Osteoblast (primary cell): ENCODE results near the gene PLCB2. TPM values are rescaled to one million over a fixed set of nuclear protein-coding genes. Genes with fewer than 3 reads are reported as not detected.

Experiments used
- DNase-seq: peaks from one replicate; pipeline ENCODE4 v3.0.0; 2011; ENCODE audit warnings: low spot score, mixed read lengths; ENCODE audit not compliant: insufficient read length; ENCODE audit errors: missing footprints
- H2AFZ ChIP-seq: 2 replicates; pipeline ENCODE4 v1.6.0; 2011; ENCODE audit warnings: mild to moderate bottlenecking, low read length
- H3K27ac ChIP-seq: 2 replicates; pipeline ENCODE4 v1.5.1; 2011; ENCODE audit warnings: mild to moderate bottlenecking, low read depth, low read length, moderate library complexity
- H3K27me3 ChIP-seq: 2 replicates; pipeline ENCODE4 v1.6.0; 2012; ENCODE audit warnings: mild to moderate bottlenecking, control low read depth, inconsistent platforms, low read length, moderate library complexity; ENCODE audit not compliant: insufficient read depth
- H3K36me3 ChIP-seq: 2 replicates; pipeline ENCODE4 v1.5.1; 2011; ENCODE audit warnings: mild to moderate bottlenecking, low read length, control low read depth, moderate library complexity; ENCODE audit not compliant: insufficient read depth
- H3K4me1 ChIP-seq: 2 replicates; pipeline ENCODE4 v1.5.1; 2011; ENCODE audit warnings: mild to moderate bottlenecking, low read length, control low read depth, moderate library complexity; ENCODE audit not compliant: insufficient read depth
- H3K4me2 ChIP-seq: 2 replicates; pipeline ENCODE4 v1.6.0; 2011; ENCODE audit warnings: mild to moderate bottlenecking, low read length; ENCODE audit not compliant: insufficient read depth
- H3K4me3 ChIP-seq: fragments of 200-600 bp; sonication (generic); 3 replicates; pipeline ENCODE4 v1.5.1; 2012; ENCODE audit warnings: mild to moderate bottlenecking, low read length, inconsistent platforms; ENCODE audit not compliant: insufficient read depth
- H3K79me2 ChIP-seq: 2 replicates; pipeline ENCODE4 v1.6.0; 2012; ENCODE audit warnings: mild to moderate bottlenecking, low read length, control low read depth, inconsistent platforms; ENCODE audit not compliant: insufficient read depth
- H3K9me3 ChIP-seq: 2 replicates; pipeline ENCODE4 v1.5.1; 2011; ENCODE audit warnings: low read depth, low read length, control low read depth
- H4K20me1 ChIP-seq: 2 replicates; pipeline ENCODE4 v1.6.0; 2012; ENCODE audit warnings: mild to moderate bottlenecking, low read length, control low read depth; ENCODE audit not compliant: insufficient read depth
- total RNA-seq: library from RNA; depleted of rRNA; stranded (reverse); fragments of >200 nt; gene quantifications from 2 replicates; pipeline ENCODE4 v1.2.3, GENCODE V29; 2012
- TF ChIP-seq, protein P1 (sequence below): IDR thresholded peaks from 2 replicates; pipeline ENCODE4 v1.5.1; 2011; ENCODE audit warnings: mild to moderate bottlenecking, low read depth, low read length, moderate library complexity; ENCODE audit errors: extremely low read depth

The PLCB2 gene
- total RNA-seq, 1 donor = under 0.01 TPM

DNA sequence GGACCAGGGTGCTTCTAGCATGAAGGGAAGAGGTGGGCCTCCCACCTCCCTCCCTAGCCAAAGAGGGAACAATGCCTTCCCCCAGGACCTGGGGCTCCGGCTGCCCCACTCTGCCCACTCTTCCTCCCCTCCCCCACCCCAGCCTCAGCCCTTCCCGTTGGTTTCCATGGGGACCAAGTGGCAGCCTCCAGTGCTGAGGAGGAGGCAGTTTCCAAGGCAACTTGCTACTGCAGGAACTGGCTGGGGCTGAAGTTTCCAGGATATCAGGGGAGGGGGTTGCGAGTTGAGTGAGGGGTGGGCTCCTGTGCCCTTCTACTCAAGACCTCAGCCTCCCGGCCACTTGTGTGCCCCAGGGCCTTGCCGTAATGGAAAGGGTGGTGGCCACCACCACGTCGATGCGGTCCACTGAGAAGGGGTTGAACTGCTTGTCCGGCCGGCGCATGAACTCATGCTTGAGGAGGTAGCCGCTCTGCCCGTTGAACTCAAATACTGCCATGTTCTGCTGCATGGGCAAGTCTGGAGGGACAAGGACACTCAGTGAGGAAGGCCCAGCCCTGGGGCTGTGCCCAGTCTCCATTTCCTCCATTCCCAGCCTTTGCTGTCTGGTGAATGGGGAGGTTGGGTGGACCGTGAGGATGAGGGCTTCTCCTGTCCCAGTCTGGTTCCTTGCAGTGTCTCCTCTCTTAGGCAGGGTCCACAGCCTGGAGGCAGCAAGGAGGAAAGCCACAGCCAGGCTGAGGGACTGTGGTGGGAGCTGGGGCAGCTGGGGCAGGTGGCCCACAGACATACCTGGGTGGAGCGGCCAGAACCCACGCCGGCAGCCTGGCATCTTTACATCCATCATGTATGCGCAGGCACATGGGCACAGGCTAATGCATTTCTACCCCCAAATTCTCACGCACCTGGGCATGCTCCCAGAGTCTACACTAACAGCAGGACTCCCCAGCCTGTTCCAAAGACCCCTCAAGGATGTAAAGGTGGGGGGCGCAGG is 13.5 kb downstream of the PLCB2 start:
- no peaks in the 10 kb centered on the region for H4K20me1 ChIP-seq
- H2AFZ ChIP-seq = no peak overlapping the region
- H3K9me3 ChIP-seq = peaks cover 3% of the 10 kb centered on the region
- no peak overlapping the region for H3K27ac ChIP-seq
- TF ChIP-seq, protein P1, sequence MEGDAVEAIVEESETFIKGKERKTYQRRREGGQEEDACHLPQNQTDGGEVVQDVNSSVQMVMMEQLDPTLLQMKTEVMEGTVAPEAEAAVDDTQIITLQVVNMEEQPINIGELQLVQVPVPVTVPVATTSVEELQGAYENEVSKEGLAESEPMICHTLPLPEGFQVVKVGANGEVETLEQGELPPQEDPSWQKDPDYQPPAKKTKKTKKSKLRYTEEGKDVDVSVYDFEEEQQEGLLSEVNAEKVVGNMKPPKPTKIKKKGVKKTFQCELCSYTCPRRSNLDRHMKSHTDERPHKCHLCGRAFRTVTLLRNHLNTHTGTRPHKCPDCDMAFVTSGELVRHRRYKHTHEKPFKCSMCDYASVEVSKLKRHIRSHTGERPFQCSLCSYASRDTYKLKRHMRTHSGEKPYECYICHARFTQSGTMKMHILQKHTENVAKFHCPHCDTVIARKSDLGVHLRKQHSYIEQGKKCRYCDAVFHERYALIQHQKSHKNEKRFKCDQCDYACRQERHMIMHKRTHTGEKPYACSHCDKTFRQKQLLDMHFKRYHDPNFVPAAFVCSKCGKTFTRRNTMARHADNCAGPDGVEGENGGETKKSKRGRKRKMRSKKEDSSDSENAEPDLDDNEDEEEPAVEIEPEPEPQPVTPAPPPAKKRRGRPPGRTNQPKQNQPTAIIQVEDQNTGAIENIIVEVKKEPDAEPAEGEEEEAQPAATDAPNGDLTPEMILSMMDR = no peak
- peaks cover 46% of the 10 kb centered on the region for H3K27me3 ChIP-seq
- no peaks in the 10 kb centered on the region for H3K36me3 ChIP-seq
- peak; percentile 61 for DNase-seq
- H3K4me3 ChIP-seq = no peak overlapping the region
- H3K4me2 ChIP-seq = no peak overlapping the region
- no peaks in the 10 kb centered on the region for H3K4me1 ChIP-seq
- no peaks in the 10 kb centered on the region for H3K79me2 ChIP-seq

DNA sequence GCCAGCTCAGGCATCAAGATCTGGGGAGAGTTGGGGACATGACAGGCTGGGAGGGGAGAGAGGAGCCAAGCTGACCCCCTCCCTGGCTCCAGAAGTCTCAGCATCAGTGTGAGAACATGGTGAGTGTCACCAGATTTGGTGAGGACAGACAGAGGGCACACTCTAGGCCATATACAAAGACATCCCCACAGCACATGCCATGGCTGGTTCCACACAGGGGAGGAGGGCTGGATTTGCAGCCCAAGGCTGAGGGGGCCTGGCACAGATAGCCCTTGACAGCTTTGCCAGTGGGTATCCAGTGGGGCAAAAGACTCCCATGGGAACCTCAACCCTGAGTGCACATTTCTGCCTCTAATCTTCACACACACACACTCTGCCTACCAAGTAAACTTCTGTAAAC is 14.7 kb downstream of the PLCB2 start:
- peak; percentile 87 for DNase-seq
- no peak overlapping the region for H3K4me2 ChIP-seq
- peaks cover 44% of the 10 kb centered on the region for H3K27me3 ChIP-seq
- no peak overlapping the region for H3K27ac ChIP-seq
- no peaks in the 10 kb centered on the region for H3K79me2 ChIP-seq
- no peak overlapping the region for H2AFZ ChIP-seq
- H3K4me3 ChIP-seq = no peak overlapping the region
- no peaks in the 10 kb centered on the region for H3K36me3 ChIP-seq
- H4K20me1 ChIP-seq = no peaks in the 10 kb centered on the region
- TF ChIP-seq, protein P1 = no peak
- H3K4me1 ChIP-seq = no peaks in the 10 kb centered on the region
- no peaks in the 10 kb centered on the region for H3K9me3 ChIP-seq

DNA sequence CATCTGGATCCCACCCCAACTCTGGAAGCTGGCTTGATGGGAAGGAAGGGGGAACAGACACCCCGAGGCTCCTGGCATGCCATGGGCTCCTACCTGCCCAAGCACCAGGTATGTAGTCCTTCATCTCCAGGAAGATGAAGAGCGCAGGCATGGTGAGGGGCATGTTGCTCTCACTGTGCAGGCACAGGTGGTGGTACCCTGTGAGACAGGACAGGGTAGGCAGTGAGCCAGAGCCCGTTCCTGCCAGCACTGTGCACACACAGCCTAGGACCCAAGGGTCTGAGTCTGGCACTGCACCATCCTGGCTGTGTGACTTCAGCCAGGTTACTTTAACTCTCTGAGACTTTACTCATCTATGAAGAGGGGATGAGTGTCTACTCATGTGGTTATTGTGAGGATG is 15.5 kb downstream of the PLCB2 start:
- TF ChIP-seq, protein P1 = no peak
- Histone ChIP-seq H3K27ac (no peak overlapping the region), H3K4me1 (no peaks in the 10 kb centered on the region), H2AFZ (no peak overlapping the region), H3K79me2 (no peaks in the 10 kb centered on the region), H4K20me1 (no peaks in the 10 kb centered on the region), H3K4me2 (no peak overlapping the region), H3K4me3 (no peak overlapping the region), H3K36me3 (no peaks in the 10 kb centered on the region), H3K27me3 (peaks cover 39% of the 10 kb centered on the region), H3K9me3 (no peaks in the 10 kb centered on the region)
- DNase-seq = no peak

DNA sequence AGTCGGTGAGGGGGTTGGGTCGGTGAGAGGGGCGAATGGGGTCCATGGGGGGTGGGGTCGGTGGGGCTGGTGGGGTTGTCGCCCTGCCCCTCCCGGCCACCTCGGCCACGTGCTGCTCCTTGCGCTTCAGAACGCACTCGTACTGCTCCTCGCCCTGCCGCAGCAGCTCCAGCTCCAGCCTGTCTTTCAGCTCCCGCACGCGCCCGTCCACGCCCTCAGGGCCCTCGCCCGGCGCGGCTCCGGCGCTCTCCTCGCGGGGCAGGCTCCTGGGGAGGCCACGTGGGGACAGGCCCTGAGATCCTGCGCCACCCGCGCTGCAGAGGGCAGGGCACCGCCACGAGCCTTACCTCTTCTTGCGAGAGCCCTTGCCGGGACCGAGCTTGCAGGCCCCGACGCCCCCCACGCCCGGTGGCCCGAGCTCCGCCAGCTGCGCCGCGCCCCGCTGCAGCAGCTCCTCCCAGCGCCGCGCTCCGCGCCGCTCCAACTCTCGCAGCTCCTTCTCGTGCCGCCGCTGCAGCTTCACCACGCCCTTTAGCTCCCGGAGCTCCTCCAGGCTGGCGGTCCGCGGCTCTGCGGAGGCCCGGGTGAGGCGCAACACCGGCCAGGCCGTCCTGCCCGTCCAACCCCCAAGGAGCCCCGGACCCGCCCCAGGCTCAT is 16.7 kb downstream of the PLCB2 start:
- Histone ChIP-seq H2AFZ (peak overlapping the region; percentile 72), H3K27ac (no peak overlapping the region), H3K4me3 (peak overlapping the region; percentile 57), H3K4me1 (no peaks in the 10 kb centered on the region), H4K20me1 (no peaks in the 10 kb centered on the region), H3K27me3 (peaks cover 31% of the 10 kb centered on the region), H3K79me2 (no peaks in the 10 kb centered on the region), H3K36me3 (no peaks in the 10 kb centered on the region), H3K9me3 (no peaks in the 10 kb centered on the region), H3K4me2 (peak overlapping the region; percentile 66)
- TF ChIP-seq, protein P1 = no peak
- peak; percentile 98 for DNase-seq
